Astrocyte of the cerebellum (primary cell): ENCODE data around the gene TBC1D22A.
A peak's percentile ranks its signal among the peaks of the same experiment; 100 is the strongest.

Experiments
- DNase-seq: peaks from one replicate; pipeline ENCODE4 v3.0.0-alpha.2; 2011; ENCODE audit warnings: low read depth
- H3K4me3 ChIP-seq: 2 replicates; pipeline ENCODE4 v1.5.1; 2011; ENCODE audit warnings: mild to moderate bottlenecking, low read depth, low read length, moderate library complexity
- in situ Hi-C: cut with HindIII; loops from 2 replicates; pipeline ENCODE4 v1.10.0; 2017; ENCODE audit warnings: low sequenced_read_pairs
- TF ChIP-seq, protein P1 (sequence below): IDR thresholded peaks from 2 replicates; pipeline ENCODE4 v1.5.1; 2012; ENCODE audit warnings: low read length, low read depth, moderate library complexity, mild to moderate bottlenecking; ENCODE audit errors: missing control alignments

The TBC1D22A gene

DNA sequence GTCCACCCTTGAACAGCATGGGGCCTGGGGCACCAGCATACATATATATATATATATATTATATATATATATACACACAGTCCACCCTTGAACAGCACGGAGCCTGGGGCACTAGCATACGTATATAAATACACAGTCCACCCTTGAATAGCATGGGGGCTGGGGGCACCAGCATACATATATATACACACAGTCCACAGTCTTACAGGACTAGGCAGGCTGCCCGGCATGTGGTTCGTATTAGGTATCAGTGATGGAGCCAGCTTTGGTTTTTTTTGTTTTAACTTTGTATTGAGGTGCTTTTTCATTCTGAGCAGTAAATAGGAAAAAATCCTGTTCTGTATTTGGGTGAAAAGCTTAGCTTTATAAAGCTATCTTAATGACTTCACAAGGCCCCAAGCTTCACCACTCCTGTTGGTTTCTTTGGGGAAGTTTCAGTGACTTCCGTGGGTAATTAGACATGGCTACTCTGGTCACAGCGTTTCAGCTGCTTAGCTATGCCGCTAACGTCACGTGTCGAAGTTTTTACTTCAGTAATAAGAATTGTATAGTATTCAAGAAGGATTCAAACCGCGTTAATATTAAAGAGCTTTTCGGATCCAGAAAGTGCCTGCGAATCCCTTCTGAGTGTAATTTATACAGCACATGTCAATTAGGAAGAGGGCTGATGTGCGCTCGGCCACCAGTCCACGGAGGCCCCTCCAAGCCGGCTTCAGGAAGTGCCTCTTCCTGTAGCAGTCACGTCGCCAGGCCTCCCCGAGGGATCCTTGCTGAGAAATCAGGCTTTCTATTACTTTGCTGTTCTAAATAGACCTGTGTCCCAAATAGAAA lies 179.7 kb downstream of the TBC1D22A start:
- DNase-seq = peak; percentile 22
- no peak overlapping the region for H3K4me3 ChIP-seq
- TF ChIP-seq, protein P1, sequence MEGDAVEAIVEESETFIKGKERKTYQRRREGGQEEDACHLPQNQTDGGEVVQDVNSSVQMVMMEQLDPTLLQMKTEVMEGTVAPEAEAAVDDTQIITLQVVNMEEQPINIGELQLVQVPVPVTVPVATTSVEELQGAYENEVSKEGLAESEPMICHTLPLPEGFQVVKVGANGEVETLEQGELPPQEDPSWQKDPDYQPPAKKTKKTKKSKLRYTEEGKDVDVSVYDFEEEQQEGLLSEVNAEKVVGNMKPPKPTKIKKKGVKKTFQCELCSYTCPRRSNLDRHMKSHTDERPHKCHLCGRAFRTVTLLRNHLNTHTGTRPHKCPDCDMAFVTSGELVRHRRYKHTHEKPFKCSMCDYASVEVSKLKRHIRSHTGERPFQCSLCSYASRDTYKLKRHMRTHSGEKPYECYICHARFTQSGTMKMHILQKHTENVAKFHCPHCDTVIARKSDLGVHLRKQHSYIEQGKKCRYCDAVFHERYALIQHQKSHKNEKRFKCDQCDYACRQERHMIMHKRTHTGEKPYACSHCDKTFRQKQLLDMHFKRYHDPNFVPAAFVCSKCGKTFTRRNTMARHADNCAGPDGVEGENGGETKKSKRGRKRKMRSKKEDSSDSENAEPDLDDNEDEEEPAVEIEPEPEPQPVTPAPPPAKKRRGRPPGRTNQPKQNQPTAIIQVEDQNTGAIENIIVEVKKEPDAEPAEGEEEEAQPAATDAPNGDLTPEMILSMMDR = no peak
- in situ Hi-C loops = no loop called here

DNA sequence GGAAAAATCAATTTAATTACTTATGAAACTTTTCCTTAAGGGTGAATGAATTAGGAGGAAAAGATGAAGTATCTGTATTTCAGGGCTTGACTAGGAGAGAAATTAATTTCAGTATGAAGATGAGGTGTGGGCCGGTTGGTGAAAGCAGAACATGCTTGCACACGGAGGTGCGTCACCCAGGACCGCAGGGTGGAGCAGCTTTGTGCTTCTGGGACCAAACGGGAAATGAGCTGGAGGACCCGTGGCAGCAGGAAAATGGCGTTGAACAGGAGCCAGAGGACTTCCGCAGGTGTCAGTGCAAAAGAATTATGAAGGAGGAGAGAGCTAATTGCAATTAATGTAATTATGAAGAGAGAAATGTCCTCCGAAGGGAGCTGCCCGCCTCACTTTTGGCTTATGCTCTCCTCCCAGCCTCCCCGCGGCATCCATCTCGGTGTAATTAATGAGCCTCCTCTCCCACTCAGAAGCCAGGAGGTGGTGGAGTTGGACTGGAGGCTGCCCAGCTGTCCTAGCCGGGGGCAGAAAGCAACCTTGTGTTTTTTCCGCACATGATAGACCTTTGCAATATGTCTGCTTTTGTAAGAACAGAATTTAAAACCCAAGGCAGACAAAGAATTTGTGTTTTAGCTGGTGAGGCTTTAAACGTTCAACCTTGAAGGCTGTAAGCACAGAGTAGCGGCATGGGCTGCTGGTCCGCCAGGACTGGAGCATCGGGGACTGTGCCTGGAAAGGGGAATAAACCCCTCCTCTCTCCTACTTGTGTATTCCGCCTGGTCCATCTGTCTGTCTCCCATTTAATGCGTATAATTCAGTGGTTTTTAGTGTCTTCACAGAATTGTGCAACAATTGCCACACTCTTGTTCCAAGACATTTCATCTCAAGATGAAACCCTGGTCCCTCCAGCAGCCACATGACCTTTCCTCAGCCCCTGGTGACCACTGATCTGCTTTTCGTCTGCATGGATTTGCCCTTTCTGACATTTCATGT lies 180.6 kb downstream of the TBC1D22A start:
- in situ Hi-C loops = no loop called here
- H3K4me3 ChIP-seq = no peak overlapping the region
- TF ChIP-seq, protein P1 = no peak
- no peak for DNase-seq

DNA sequence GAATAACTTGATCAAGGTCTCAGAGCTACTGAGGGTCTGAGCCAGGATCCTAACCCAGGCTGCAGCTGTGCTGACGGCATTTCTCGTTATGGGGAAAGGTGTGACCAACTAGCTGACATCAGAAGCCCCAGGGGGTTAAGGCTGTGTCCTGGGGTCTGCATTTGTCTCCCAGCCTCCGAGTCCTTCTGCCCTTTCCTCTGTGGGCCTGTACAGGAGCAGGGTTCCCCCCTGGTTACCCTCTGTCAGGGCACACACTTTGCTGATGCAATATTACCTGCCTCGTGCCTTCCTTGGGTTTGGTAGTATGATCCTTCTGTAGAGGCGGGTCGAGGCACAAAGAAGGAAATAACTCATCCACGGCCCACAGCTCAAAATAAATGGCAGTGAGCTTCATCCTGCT lies 183.0 kb downstream of the TBC1D22A start:
- in situ Hi-C loops = no loop called here
- no peak overlapping the region for H3K4me3 ChIP-seq
- TF ChIP-seq, protein P1 = no peak
- no peak for DNase-seq

DNA sequence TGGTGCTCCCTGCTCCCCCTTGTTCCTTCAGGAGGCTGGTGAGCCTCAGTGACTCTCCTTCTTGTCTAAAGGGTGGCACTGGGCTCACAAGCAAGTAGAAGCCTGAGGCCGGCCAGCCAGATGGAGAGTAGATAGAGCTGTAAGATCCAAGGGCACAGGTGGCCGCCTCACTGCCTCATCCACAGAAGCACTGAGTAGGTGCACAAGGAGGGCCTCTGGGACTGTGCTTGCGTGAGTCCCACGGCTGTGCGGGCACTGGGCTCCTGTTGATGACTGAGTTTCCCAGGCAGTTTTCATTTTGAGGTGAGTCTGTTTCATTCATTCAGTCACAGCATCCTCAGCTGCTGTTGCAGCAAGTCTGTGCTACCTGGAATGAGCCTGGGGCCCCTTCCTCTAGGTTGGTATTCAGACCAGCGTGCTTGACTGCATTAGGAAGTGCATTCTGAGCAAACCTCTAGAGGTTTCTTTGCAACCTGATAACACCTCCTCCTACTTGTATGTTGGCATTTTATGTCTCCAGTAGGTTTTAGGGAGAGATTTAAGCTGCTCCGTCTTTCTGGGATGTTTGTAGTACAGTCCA lies 184.0 kb downstream of the TBC1D22A start:
- DNase-seq = no peak
- TF ChIP-seq, protein P1 = no peak
- in situ Hi-C loops = no loop called here
- no peak overlapping the region for H3K4me3 ChIP-seq

DNA sequence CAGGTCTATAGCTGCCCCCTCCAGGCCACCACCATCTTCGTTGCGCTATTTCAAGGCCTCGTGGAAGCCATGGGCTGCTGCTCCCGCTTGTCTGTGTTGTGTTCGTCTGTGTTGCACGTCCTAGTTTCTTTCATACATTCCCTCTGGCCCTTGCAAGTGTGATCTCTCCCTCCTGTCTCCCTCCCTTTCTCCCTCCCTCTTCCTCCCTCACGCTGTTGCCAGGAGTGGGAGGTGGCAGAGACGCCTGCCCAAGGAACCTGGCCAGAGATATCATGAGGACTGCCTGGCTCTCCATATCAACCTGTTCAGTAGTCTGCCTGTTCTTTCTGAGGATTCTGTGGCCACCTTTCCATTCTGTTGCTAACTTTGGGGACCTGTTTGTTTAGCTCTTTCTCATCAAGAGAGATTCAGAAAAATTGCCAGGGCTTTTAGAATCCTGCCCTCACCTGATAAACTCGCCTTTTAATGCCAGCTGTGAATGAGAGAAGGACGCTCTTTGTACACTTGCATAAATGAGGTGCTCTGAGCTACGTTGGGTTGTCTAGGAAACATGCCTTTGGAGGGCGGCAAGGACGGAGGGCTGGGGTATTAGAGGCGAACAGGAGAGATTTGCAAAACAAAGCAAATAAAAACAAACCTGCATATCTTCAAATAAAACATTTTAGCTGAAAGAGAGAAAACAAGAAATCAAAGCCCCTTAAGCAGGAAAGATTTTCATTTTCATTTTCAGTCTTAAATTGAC lies 185.2 kb downstream of the TBC1D22A start:
- TF ChIP-seq, protein P1 = no peak
- in situ Hi-C loops = no loop called here
- DNase-seq = no peak
- no peak overlapping the region for H3K4me3 ChIP-seq
